GM13976 (cell line): ENCODE results near the gene BRAF.
A peak's percentile ranks its signal among the peaks of the same experiment; 100 is the strongest.

Experiments used
- DNase-seq: peaks from one replicate; pipeline ENCODE4 v3.0.0; 2012; ENCODE audit warnings: low spot score
- in situ Hi-C: fragments of 300-500 bp; cut with MboI; formaldehyde crosslinking; loops from one replicate; pipeline ENCODE4 v1.12.0; 2022; ENCODE audit warnings: low sequenced_read_pairs, mixed read lengths, inconsistent platforms; ENCODE audit not compliant: unreplicated experiment
- TF ChIP-seq, protein P1 (sequence below): IDR thresholded peaks from 2 replicates; pipeline ENCODE4 v1.5.1; 2012; ENCODE audit warnings: borderline replicate concordance, mild to moderate bottlenecking; ENCODE audit not compliant: insufficient read depth; ENCODE audit errors: extremely low read depth, missing control alignments, control extremely low read depth

Gene BRAF

DNA sequence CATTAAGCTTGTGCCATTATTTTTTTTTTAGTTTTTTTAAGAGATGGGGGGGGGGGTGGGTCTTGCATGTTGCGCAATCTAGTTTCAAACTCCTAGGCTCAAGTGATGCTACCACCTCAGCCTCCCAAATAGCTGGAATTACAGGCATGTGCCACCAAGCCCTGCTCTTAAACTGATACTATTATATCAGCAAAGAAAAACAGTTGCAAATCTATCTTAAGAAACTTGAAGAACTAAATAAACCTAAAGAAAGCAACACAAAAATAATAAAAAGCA is 47.5 kb downstream of the BRAF start:
- in situ Hi-C loops: no loop called here
- TF ChIP-seq, protein P1, sequence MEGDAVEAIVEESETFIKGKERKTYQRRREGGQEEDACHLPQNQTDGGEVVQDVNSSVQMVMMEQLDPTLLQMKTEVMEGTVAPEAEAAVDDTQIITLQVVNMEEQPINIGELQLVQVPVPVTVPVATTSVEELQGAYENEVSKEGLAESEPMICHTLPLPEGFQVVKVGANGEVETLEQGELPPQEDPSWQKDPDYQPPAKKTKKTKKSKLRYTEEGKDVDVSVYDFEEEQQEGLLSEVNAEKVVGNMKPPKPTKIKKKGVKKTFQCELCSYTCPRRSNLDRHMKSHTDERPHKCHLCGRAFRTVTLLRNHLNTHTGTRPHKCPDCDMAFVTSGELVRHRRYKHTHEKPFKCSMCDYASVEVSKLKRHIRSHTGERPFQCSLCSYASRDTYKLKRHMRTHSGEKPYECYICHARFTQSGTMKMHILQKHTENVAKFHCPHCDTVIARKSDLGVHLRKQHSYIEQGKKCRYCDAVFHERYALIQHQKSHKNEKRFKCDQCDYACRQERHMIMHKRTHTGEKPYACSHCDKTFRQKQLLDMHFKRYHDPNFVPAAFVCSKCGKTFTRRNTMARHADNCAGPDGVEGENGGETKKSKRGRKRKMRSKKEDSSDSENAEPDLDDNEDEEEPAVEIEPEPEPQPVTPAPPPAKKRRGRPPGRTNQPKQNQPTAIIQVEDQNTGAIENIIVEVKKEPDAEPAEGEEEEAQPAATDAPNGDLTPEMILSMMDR: no peak
- DNase-seq: no peak

DNA sequence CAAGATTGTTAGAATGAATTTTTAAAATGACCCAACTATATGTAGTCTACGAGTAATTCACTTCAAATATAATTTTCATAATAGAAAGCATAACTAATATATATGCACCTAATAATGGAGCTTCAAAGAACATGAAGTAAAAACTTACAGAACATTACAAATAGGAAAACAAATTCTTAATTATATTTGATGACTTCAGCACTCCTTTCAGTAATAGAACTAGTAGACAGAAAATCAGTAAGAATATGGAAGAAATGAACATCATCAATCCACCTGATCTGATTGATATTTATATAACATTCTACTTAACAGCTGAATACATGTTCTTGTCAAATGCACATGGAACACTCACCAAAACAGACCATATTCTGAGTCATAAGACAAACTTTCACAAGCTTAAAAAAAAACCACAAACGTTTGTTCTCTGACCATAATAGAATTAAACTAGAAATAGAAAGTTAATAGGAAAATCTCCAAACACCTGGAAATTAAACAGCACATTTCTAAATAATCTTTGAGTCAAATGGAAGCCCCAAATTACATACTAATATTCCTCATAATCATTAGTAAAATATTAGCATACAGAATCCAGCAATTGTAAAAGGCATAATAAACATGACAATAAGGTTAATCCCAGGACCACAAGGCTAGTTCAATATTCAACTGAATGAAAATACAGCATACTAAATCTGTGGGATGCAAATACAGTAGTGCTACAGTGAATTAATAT is 48.0 kb downstream of the BRAF start:
- peak; percentile 45 for DNase-seq
- in situ Hi-C loops: no loop called here
- TF ChIP-seq, protein P1: no peak

DNA sequence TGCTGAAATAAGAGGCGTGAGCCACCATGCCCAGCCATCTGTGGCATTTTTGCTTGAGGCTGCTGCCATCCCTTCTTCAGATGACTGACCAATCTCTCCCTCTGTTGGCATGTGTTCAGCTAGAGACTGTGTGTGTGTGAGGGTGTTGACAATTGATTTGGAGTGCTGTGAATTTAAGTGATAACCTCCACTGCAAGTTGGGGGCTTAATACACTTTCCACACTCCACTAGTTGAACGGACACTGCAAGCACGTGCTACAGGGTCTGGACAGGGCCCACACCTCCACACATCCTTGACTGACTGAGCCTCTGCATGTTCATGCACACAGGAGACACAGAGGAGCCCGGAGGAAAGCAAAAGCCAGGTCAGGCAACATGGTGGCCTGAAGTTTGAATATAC is 51.3 kb downstream of the BRAF start:
- TF ChIP-seq, protein P1: no peak
- no peak for DNase-seq
- in situ Hi-C loops: no loop called here

DNA sequence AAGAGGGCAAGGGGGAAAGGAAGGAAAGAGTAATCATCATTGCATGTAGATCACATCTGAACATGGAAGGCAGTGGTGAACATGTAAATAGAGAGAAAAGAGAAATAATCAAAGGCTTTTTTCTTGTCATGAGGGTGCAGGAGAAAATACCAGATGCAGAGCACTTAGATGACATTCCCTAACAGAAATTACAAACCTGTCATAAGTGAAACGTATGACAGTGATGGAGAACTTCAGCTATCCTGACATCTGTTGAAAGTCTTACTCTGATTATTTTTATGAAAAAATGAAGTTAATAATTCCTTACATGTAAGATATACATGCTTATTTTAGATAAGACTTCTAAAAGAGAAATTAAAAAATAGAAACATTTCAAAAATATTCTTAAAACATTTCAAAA is 54.7 kb downstream of the BRAF start:
- in situ Hi-C loops: no loop called here

DNA sequence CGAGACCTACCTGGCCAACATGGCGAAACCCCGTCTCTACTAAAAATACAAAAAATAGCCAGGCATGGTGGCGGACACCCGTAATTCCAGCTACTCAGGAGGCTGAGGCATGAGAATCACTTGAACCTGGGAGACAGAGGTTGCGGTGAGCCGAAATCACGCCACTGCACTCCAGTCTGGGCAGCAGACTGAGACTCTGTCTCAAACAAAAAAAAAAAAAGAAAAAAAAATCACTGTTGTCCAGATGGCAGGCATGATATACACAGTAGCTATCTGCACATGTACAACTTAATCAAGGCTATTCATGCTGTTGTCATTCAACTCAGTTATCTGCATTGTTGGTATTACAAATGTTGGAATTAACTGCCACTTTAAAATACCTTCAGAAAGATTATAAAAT is 55.3 kb downstream of the BRAF start:
- DNase-seq: no peak
- TF ChIP-seq, protein P1: no peak
- in situ Hi-C loops: no loop called here

More for the DNA sequence above, 54.7 kb downstream of the BRAF start:
- TF ChIP-seq, protein P1: no peak
- DNase-seq: no peak

DNA sequence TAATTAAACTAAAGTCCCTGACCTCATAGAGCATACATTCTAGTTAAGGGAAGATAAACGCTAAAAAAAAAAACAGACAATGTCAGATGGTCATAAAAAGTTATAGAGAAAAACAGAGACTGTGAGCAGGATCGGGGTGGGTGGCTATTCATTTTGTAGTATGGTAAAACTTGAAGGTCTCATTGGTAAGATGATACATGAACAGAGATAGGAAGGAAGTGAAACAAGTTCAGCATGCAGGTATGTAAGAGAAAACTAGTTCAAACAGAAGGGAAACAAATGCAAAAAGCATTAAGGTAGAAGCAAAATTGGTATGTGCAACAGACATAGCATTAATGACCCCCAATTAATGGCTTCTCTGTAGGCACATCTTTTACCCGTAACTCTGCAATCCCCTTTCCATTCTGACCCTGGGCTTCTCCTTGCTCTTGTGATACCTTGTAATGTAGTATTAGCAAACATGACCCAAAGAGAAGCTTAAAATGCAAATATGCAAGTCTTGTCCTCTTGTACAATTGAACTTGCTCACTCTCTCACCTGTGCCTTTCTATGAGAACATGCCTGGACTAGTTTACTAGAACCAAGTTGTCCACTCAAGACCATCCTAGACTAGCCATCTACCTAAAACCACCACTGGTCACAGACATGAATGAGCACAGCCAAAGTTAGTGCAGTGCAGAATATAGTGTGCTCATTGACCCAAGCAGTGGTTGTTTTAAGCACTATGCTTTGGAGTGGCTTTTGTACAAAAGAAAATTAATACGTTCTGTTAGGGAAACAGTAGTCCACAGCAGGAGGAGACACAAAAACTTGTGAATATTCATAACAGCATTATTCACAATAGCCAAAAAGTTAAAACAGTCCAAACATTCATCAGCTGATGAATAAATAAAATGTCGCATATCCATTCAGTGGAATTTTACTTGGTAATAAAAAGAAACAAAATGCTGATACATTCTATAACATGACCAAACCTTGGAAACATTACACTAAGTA is 57.0 kb downstream of the BRAF start:
- DNase-seq: no peak
- TF ChIP-seq, protein P1: no peak
- in situ Hi-C loops: no loop called here
